HL-60 (cell line): ENCODE results near the gene CCDC85A.

Experiments
- CTCF ChIP-seq: IDR thresholded peaks from one replicate; pipeline ENCODE4 v1.5.1; 2011; ENCODE audit warnings: low read length, control low read depth, inconsistent platforms; ENCODE audit not compliant: insufficient read depth
- POLR2AphosphoS5 ChIP-seq: IDR thresholded peaks from 2 replicates; pipeline ENCODE4 v1.6.1; 2012; ENCODE audit warnings: low read depth
- REST ChIP-seq: IDR thresholded peaks from 2 replicates; pipeline ENCODE4 v1.6.1; 2012; ENCODE audit warnings: low read depth; ENCODE audit not compliant: insufficient replicate concordance

GRCh38 chr2:56295666-56296065 is 111.9 kb downstream of the CCDC85A start:
- TF ChIP-seq CTCF, result no peak
- TF ChIP-seq POLR2AphosphoS5, result no peak
- TF ChIP-seq REST, result no peak
